ENCODE measurements around the gene DPP7. TPM values are rescaled to one million over a fixed set of nuclear protein-coding genes. Genes with fewer than 3 reads are reported as not detected.

Gene DPP7
- total and polyA plus RNA-seq, 2 experiments from 2014 or later: 19.7 to 26.8 TPM

DNA sequence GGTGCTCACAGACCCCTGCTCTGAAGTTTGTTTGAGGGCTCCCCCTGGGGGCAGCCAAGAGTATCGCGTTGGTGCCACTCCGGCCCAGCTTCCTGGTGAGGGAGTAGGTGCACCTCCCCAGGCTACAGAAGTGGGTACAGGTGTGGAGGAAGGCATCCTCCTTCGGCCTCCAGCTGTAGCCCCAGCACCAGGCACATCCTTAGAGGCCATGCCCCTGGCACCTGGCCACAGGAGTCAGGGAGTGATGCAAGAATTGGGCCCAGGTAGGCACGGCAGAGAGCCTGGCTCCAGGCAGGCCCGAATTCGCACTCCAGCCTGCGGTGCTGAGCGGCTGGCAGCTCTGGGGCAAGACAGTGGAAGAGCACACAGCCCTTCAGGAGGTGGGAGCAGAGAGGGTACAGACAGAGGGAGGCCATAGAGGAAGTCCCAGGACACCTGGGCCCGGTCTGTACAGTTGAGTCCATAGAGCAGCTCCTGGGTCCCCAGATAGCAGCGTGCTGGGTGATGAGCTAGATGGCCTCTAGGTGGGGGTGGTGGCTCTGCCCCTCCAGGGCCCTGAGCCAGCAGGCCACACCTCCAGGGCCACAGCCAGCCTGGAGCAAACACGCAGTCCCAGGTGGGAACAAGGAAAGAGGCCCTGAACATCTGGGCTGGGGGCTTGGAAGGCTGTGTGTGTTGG is 46.5 kb downstream of the DPP7 start:
- no peaks in the 10 kb centered on the region; the same call in 1 of the 3 replicates for H3K36me3 Mint-ChIP-seq (ENCODE audit: low read depth)
- Histone ChIP-seq H2AFZ (no peak overlapping the region), H3K4me2 (peak overlapping the region; percentile 85; the same call in 1 of the 2 replicates), H3K79me2 (replicated peaks; ENCODE audit: insufficient read depth) (peaks cover 10% of the 10 kb centered on the region; the same call in 1 of the 2 replicates), H4K20me1 (replicated peaks; ENCODE audit: insufficient read depth) (peaks cover 11% of the 10 kb centered on the region; the same call in 1 of the 2 replicates), H3K27me3 (ENCODE audit: insufficient read depth) (0 out of 2 replicates have a peak, but pooled peaks cover 8% of the 10 kb centered on the region), H3K4me1 (ENCODE audit: insufficient read depth) (peaks cover 18% of the 10 kb centered on the region; the same call in 1 of the 2 replicates), H3F3A (replicated peaks; ENCODE audit: low read depth) (peaks cover 13% of the 10 kb centered on the region; the same call in 1 of the 2 replicates), H3K36me3 (ENCODE audit: insufficient read depth) (no peaks in the 10 kb centered on the region; the same call in 1 of the 2 replicates), H3K27ac (ENCODE audit: low read depth) (no peak overlapping the region), H3K9me2 (ENCODE audit: insufficient read depth) (no peaks in the 10 kb centered on the region), H3K4me3 (peak overlapping the region; percentile 71; the same call in 1 of the 2 replicates)
- H3K27me3 Mint-ChIP-seq (ENCODE audit: insufficient read depth, low read depth, poor library complexity): peaks cover 8% of the 10 kb centered on the region
- H3K27ac Mint-ChIP-seq: 0 out of 2 replicates have a peak overlapping the region, but pooled peaks have one; percentile 43
- DNase-seq (ENCODE audit: low spot score) (peak; percentile 90), ATAC-seq (peak; percentile 64)
- H3K4me3 Mint-ChIP-seq: peak overlapping the region; percentile 53
- no peaks in the 10 kb centered on the region; the same call in 2 of the 3 replicates for H3K9me3 Mint-ChIP-seq
- H3K4me1 Mint-ChIP-seq: peaks cover 19% of the 10 kb centered on the region
- no peak for TF ChIP-seq JUNB (IDR thresholded peaks at IDR 0.05; ENCODE audit: unreplicated experiment)
- TF ChIP-seq, protein P1, sequence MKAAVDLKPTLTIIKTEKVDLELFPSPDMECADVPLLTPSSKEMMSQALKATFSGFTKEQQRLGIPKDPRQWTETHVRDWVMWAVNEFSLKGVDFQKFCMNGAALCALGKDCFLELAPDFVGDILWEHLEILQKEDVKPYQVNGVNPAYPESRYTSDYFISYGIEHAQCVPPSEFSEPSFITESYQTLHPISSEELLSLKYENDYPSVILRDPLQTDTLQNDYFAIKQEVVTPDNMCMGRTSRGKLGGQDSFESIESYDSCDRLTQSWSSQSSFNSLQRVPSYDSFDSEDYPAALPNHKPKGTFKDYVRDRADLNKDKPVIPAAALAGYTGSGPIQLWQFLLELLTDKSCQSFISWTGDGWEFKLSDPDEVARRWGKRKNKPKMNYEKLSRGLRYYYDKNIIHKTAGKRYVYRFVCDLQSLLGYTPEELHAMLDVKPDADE (IDR thresholded peaks at IDR 0.05): no peak
- TF ChIP-seq ZNF331 (CRISPR knock-in tag; IDR thresholded peaks at IDR 0.05; ENCODE audit: low read depth): no peak
- TF ChIP-seq ZNF462 (CRISPR knock-in tag; IDR thresholded peaks at IDR 0.05): no peak
- no peak for TF ChIP-seq EZH2 (IDR thresholded peaks at IDR 0.05; ENCODE audit: low read depth, unreplicated experiment)
- 0 out of 2 replicates have a peak, but pooled peaks have one; percentile 22 for TF ChIP-seq CREB1 (CRISPR knock-in tag; IDR thresholded peaks at IDR 0.05; ENCODE audit: low read depth)
- no peak for TF ChIP-seq NANOG (IDR thresholded peaks at IDR 0.05; ENCODE audit: borderline replicate concordance)
- TF ChIP-seq STAT1 (IDR thresholded peaks at IDR 0.05; ENCODE audit: unreplicated experiment): no peak
- no peak for TF ChIP-seq REST (IDR thresholded peaks at IDR 0.05; ENCODE audit: unreplicated experiment)
- TF ChIP-seq EZH2phosphoT487 (IDR thresholded peaks at IDR 0.05; ENCODE audit: unreplicated experiment): no peak
- no peak for TF ChIP-seq POLR2AphosphoS5 (IDR thresholded peaks at IDR 0.05; ENCODE audit: low read depth)
- no peak for TF ChIP-seq ZNF114 (CRISPR knock-in tag; IDR thresholded peaks at IDR 0.05)
- TF ChIP-seq, protein P2, sequence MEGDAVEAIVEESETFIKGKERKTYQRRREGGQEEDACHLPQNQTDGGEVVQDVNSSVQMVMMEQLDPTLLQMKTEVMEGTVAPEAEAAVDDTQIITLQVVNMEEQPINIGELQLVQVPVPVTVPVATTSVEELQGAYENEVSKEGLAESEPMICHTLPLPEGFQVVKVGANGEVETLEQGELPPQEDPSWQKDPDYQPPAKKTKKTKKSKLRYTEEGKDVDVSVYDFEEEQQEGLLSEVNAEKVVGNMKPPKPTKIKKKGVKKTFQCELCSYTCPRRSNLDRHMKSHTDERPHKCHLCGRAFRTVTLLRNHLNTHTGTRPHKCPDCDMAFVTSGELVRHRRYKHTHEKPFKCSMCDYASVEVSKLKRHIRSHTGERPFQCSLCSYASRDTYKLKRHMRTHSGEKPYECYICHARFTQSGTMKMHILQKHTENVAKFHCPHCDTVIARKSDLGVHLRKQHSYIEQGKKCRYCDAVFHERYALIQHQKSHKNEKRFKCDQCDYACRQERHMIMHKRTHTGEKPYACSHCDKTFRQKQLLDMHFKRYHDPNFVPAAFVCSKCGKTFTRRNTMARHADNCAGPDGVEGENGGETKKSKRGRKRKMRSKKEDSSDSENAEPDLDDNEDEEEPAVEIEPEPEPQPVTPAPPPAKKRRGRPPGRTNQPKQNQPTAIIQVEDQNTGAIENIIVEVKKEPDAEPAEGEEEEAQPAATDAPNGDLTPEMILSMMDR (conservative IDR thresholded peaks at IDR 0.05; ENCODE audit: low read depth in 2 of 2): peak; percentile 66 to 79
